ENCODE data around the gene KRTAP12-2. TPM values are rescaled to one million over a fixed set of nuclear protein-coding genes. Genes with fewer than 3 reads are reported as not detected.

KRTAP12-2 gene
- total and polyA plus RNA-seq, 10 of the 15 experiments (the other 5 are each of a cell fraction or from before 2014, with no cell fraction given): not detected

- ChIA-PET POLR2A (no interaction called here), CTCF (interaction anchor here (0.6 to 0.7 kb wide), 2 partner anchors 28 to 1545 kb away, joined by 3 read pairs; no protein-coding TSS in a partner anchor), RAD21 (ENCODE audit: unreplicated experiment) (no interaction called here), SMC1A (ENCODE audit: uncharacterized antibody, unreplicated experiment) (no interaction called here)
- Histone ChIP-seq H3K79me2 (ENCODE audit: control insufficient read depth, insufficient read depth, low read length) (no peaks in the 10 kb centered on the region), H3K9me3 (replicated peaks; ENCODE audit: control insufficient read depth, insufficient read depth, low read length) (no peaks in the 10 kb centered on the region; the same call in 2 of the 3 replicates), H2AFZ (ENCODE audit: control insufficient read depth, low read depth, low read length) (no peak overlapping the region; the same call in 1 of the 2 replicates), H3K36me3 (ENCODE audit: control insufficient read depth in 2 of 2, insufficient read depth in 2 of 2, low read length in 1 of 2) (no peaks in the 10 kb centered on the region), H3K27ac (ENCODE audit: control insufficient read depth, insufficient read depth) (no peak overlapping the region), H3K27me3 (replicated peaks in 1 of 2; ENCODE audit: control insufficient read depth in 2 of 2, insufficient read depth in 2 of 2, low read length in 1 of 2) (peaks cover 6 to 12% of the 10 kb centered on the region in 2 experiments; a peak in 3 of 4 replicates), H3K4me2 (ENCODE audit: control insufficient read depth, insufficient read depth) (no peak overlapping the region), H4K20me1 (ENCODE audit: control insufficient read depth, insufficient read depth) (no peaks in the 10 kb centered on the region), H3K4me3 (no peak overlapping the region), H3K4me1 (ENCODE audit: control insufficient read depth, insufficient read depth, low read length) (no peaks in the 10 kb centered on the region), H3K9ac (ENCODE audit: control insufficient read depth, insufficient read depth, low read length) (no peak overlapping the region)
- BruUV-seq (replicated peaks): no TSS peak
- WGBS (ENCODE audit: insufficient coverage, insufficient replicate concordance, low lambda C conversion rate, missing lambda C conversion rate): 5% methylated on average over 8 of the region's 8 CpGs
- intact Hi-C loops (cut with micrococcal nuclease; ENCODE audit: unreplicated experiment): no loop called here
- no peak for FAIRE-seq
- in situ Hi-C loops (cut with MboI): no loop called here
- no peak for DNase-seq (ENCODE audit: low read depth, low spot score)
- no peak for ATAC-seq
- TF ChIP-seq EED (IDR thresholded peaks at IDR 0.05; ENCODE audit: low read depth) (no peak), CTCF (IDR thresholded peaks at IDR 0.05 in 2 of 3, conservative IDR thresholded peaks at IDR 0.05 in 1 of 3; ENCODE audit: control insufficient read depth in 2 of 3, extremely low read depth in 1 of 3, insufficient read depth in 1 of 3, low read depth in 3 of 3, low read length in 3 of 3) (no peak), MTA3 (IDR thresholded peaks at IDR 0.05; ENCODE audit: borderline replicate concordance, low read length) (no peak), RCOR1 (conservative IDR thresholded peaks at IDR 0.05; ENCODE audit: low read depth, low read length) (no peak)
Observed at GRCh38 chr21:44714905-44715304, 48.2 kb upstream of the KRTAP12-2 start.

GRCh38 chr21:44713846-44714245 lies 47.1 kb upstream of the KRTAP12-2 start:
- CTCF ChIA-PET: no interaction called here
- FAIRE-seq: no peak
- TF ChIP-seq ELK1 (IDR thresholded peaks at IDR 0.05; ENCODE audit: low read depth, low read length): no peak
- TF ChIP-seq RELA (IDR thresholded peaks at IDR 0.05; ENCODE audit: borderline replicate concordance, partially characterized antibody): no peak
- no peak for TF ChIP-seq GATAD2B (conservative IDR thresholded peaks at IDR 0.05; ENCODE audit: low read depth)
- TF ChIP-seq CUX1 (IDR thresholded peaks at IDR 0.05; ENCODE audit: insufficient replicate concordance, low read depth, low read length): no peak
- no peak for TF ChIP-seq RUNX3 (IDR thresholded peaks at IDR 0.05; ENCODE audit: low read length)

More at GRCh38 chr21:44713846-44714245, 47.1 kb upstream of the KRTAP12-2 start:
- peaks cover 9 to 18% of the 10 kb centered on the region in 2 experiments; a peak in 3 of 4 replicates for H3K27me3 ChIP-seq (replicated peaks in 1 of 2; ENCODE audit: control insufficient read depth in 2 of 2, insufficient read depth in 2 of 2, low read length in 1 of 2)
- H3K4me1 ChIP-seq (ENCODE audit: control insufficient read depth, insufficient read depth, low read length): no peaks in the 10 kb centered on the region
- in situ Hi-C loops (cut with MboI) (no loop called here), intact Hi-C loops (cut with micrococcal nuclease; ENCODE audit: unreplicated experiment) (no loop called here)
- no peaks in the 10 kb centered on the region for H3K36me3 ChIP-seq (ENCODE audit: control insufficient read depth in 2 of 2, insufficient read depth in 2 of 2, low read length in 1 of 2)
- H3K27ac ChIP-seq (ENCODE audit: control insufficient read depth, insufficient read depth): no peak overlapping the region
- no peaks in the 10 kb centered on the region for H3K79me2 ChIP-seq (ENCODE audit: control insufficient read depth, insufficient read depth, low read length)
- no TSS peak for BruUV-seq (replicated peaks)
- no peak for ATAC-seq
- ChIA-PET RAD21 (ENCODE audit: unreplicated experiment) (no interaction called here), SMC1A (ENCODE audit: uncharacterized antibody, unreplicated experiment) (no interaction called here), POLR2A (no interaction called here)
- H4K20me1 ChIP-seq (ENCODE audit: control insufficient read depth, insufficient read depth): no peaks in the 10 kb centered on the region
- WGBS (ENCODE audit: insufficient coverage, insufficient replicate concordance, low lambda C conversion rate, missing lambda C conversion rate): 49% methylated on average over 10 of the region's 10 CpGs
- no peak overlapping the region for H2AFZ ChIP-seq (ENCODE audit: control insufficient read depth, low read depth, low read length)
- no peak overlapping the region for H3K4me3 ChIP-seq
- H3K4me2 ChIP-seq (ENCODE audit: control insufficient read depth, insufficient read depth): no peak overlapping the region
- H3K9ac ChIP-seq (ENCODE audit: control insufficient read depth, insufficient read depth, low read length): no peak overlapping the region
- no peaks in the 10 kb centered on the region; the same call in 2 of the 3 replicates for H3K9me3 ChIP-seq (replicated peaks; ENCODE audit: control insufficient read depth, insufficient read depth, low read length)
- DNase-seq (ENCODE audit: low read depth, low spot score): no peak
